ENCODE data around the gene SPATA31C1.

- TF ChIP-seq CTCF (conservative IDR thresholded peaks at IDR 0.05) (no peak), ZFX (IDR thresholded peaks at IDR 0.05) (no peak)
These were observed 27.9 kb upstream of the SPATA31C1 start for GRCh38 chr9:87889882-87890252.
